Mucosa of stomach (tissue), 1 donor: ENCODE data around the gene GAMT.

ENCODE experiments used
- H3K27me3 ChIP-seq: one replicate; pipeline ENCODE4 v1.7.0; 2013; ENCODE audit warnings: mild to moderate bottlenecking, low read length; ENCODE audit not compliant: control insufficient read depth, insufficient read depth
- H3K36me3 ChIP-seq: one replicate; pipeline ENCODE4 v1.7.0; 2013; ENCODE audit warnings: low read length; ENCODE audit not compliant: control insufficient read depth, insufficient read depth
- H3K4me1 ChIP-seq: one replicate; pipeline ENCODE4 v1.7.0; 2013; ENCODE audit warnings: mild to moderate bottlenecking, low read length; ENCODE audit not compliant: control insufficient read depth, insufficient read depth
- H3K4me3 ChIP-seq: one replicate; pipeline ENCODE4 v1.7.0; 2013; ENCODE audit warnings: low read length
- H3K9ac ChIP-seq: one replicate; pipeline ENCODE4 v1.7.0; 2013; ENCODE audit warnings: mild to moderate bottlenecking, low read length, moderate library complexity
- H3K9me3 ChIP-seq: one replicate; pipeline ENCODE4 v1.7.0; 2013; ENCODE audit warnings: mild to moderate bottlenecking, low read length, moderate library complexity; ENCODE audit not compliant: control insufficient read depth
- donor health status: Pancreatic carcinoma.

GAMT gene

GRCh38 chr19:1400281-1401137, 833 bp downstream of the GAMT start:
- Histone ChIP-seq H3K9ac (peak overlapping the region; percentile 48), H3K27me3 (peaks cover 7% of the 10 kb centered on the region), H3K9me3 (no peaks in the 10 kb centered on the region), H3K36me3 (no peaks in the 10 kb centered on the region), H3K4me3 (no peak overlapping the region), H3K4me1 (peaks cover 25% of the 10 kb centered on the region)

DNA sequence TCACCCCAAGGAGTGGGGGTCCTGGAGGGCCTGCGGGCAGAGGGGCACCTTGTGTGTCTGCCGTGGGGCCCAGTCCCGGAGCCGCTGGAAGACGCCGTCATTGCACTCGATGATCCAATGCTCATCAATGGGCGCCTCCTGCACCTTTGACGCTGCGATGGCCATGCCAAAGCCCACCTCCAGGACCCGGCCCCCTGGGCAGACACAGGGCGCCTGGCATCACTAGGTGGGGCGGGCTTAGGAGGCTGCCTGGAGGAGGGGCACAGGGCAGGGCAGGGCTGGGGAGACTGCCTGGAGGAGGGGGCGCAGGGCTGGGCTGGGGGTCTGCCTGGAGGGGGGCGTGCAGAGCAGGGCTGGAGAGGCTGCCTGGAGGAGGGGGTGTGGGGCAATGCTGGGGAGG, 1.6 kb downstream of the GAMT start:
- no peaks in the 10 kb centered on the region for H3K36me3 ChIP-seq
- H3K4me3 ChIP-seq = no peak overlapping the region

GRCh38 chr19:1399079-1399478, 2.3 kb downstream of the GAMT start:
- Histone ChIP-seq H3K9me3 (no peaks in the 10 kb centered on the region), H3K27me3 (peaks cover 7% of the 10 kb centered on the region), H3K9ac (no peak overlapping the region), H3K36me3 (no peaks in the 10 kb centered on the region), H3K4me1 (peaks cover 25% of the 10 kb centered on the region), H3K4me3 (no peak overlapping the region)

More for the DNA sequence above, 1.6 kb downstream of the GAMT start:
- no peak overlapping the region for H3K9ac ChIP-seq
- H3K4me1 ChIP-seq = peaks cover 25% of the 10 kb centered on the region
- no peaks in the 10 kb centered on the region for H3K9me3 ChIP-seq
- peaks cover 7% of the 10 kb centered on the region for H3K27me3 ChIP-seq

GRCh38 chr19:1397838-1398237, 3.5 kb downstream of the GAMT start:
- Histone ChIP-seq H3K4me3 (no peak overlapping the region), H3K9ac (no peak overlapping the region), H3K27me3 (peaks cover 7% of the 10 kb centered on the region), H3K4me1 (peaks cover 25% of the 10 kb centered on the region), H3K9me3 (no peaks in the 10 kb centered on the region), H3K36me3 (no peaks in the 10 kb centered on the region)

DNA sequence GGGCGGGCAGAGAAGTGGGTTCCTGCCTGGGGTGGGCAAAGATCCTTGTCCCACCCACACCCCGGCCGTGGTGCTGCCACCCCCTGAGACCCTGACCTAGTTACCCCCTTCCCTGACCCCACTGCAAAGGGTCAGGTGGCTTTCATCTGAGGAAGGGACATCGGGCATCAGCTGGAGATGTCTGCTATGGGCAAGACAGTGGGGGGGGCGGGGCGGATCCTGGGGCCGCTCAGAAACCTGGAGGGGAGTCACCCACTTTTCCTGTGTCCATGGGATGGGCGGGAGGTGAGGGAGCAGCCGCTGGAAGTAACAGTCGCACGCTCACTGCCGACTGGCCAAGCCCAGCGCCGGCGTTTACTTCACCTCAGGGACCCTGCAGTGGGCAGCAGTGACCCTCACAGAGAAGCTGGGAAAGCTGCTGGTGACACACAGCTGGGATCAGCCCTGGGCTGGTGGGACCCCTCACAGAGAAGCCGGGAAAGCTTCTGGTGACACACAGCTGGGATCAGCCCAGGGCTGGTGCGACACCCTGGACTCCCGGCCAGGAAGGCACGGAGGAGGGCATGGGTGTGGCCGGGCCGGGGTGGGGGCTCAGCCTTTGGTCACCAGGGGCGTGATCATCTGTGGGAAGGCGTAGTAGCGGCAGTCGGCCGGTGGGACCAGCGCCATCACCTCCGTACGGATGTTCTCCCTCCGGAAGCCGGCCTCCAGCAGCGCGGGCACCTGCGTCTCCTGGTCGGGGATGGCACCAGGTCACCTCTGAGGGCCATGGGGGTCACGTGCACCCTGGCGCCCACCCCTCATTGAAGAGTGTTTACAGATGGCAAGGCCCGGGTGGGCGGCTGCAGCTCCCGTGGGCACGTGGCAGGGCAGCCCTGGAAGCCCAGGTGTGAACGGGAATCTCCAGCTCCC, 4.3 kb downstream of the GAMT start:
- peaks cover 4% of the 10 kb centered on the region for H3K27me3 ChIP-seq
- H3K36me3 ChIP-seq = no peaks in the 10 kb centered on the region
- no peaks in the 10 kb centered on the region for H3K9me3 ChIP-seq
- H3K4me1 ChIP-seq = peaks cover 25% of the 10 kb centered on the region
- no peak overlapping the region for H3K9ac ChIP-seq
- H3K4me3 ChIP-seq = no peak overlapping the region

- Histone ChIP-seq H3K4me3 (no peak overlapping the region), H3K9ac (no peak overlapping the region), H3K4me1 (peaks cover 25% of the 10 kb centered on the region), H3K9me3 (no peaks in the 10 kb centered on the region), H3K27me3 (peaks cover 4% of the 10 kb centered on the region), H3K36me3 (no peaks in the 10 kb centered on the region)
Measured at GRCh38 chr19:1396019-1396767, 5.1 kb downstream of the GAMT start.

DNA sequence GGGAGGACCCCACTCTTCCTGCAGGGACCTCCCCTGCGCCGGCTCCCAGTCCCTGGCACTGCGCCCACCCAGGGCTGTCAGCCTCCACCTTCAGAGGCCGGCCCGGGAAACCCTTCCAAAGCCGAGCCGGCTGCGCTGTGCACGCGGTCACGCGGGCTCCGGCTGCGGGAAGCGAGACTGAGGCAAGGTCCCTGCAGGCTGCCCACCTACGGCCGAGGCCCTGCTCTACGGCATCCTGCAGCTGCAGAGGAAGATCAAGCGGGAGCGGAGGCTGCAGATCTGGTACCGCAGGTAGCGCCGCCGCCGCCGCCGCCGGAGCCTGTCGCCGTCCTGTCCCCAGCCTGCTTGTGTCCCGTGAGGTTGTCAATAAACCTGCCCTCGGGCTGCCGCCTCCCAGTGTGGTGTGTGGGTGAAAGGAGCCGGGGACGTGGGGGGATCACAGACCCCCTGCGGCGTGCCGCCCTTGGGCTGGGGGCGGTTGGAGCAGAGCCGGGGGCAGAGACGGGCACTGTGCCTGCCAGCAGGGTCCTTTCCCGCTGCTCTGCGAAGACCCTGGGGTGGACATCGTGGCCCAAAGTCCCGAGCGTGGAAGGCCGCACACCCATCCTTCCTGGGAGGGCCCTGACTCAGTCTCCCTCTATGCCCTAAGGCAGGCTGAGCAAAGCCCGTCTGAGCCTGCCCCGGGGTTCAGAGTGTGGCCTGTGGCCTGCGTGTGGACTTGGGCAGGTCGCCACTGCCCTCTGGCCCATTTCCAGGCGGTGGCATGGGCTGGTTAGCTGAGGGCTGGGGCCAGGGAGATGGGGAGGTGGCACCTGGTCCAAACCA, 5.9 kb downstream of the GAMT start:
- H3K4me1 ChIP-seq = peaks cover 17% of the 10 kb centered on the region
- H3K36me3 ChIP-seq = no peaks in the 10 kb centered on the region

GRCh38 chr19:1394252-1395193, 6.8 kb downstream of the GAMT start:
- peaks cover 12% of the 10 kb centered on the region for H3K4me1 ChIP-seq
- H3K36me3 ChIP-seq = no peaks in the 10 kb centered on the region
- H3K4me3 ChIP-seq = no peak overlapping the region
- H3K27me3 ChIP-seq = peaks cover 4% of the 10 kb centered on the region
- no peak overlapping the region for H3K9ac ChIP-seq
- H3K9me3 ChIP-seq = no peaks in the 10 kb centered on the region

More for the DNA sequence above, 5.9 kb downstream of the GAMT start:
- Histone ChIP-seq H3K4me3 (no peak overlapping the region), H3K27me3 (peaks cover 4% of the 10 kb centered on the region), H3K9ac (no peak overlapping the region), H3K9me3 (no peaks in the 10 kb centered on the region)

DNA sequence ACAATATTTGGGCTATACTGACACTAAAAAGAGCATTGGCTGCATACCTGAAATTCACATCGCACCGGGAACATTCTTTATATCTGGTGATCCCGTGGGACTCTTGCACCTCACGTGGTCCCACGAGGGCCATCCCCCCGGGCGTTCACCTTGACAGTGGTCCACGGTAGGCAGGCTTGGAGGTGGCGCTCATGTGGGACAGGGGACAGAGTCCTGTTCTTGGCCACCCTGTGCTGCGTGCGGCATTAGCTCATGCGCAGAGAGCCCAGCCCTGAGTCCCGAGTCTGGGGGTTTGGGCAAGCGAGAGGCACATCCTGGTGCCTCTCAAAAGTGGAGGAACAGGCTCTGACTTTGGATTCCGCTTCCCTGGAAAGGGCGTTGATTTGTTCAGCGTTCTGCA, 7.5 kb downstream of the GAMT start:
- Histone ChIP-seq H3K9me3 (no peaks in the 10 kb centered on the region), H3K9ac (no peak overlapping the region), H3K36me3 (no peaks in the 10 kb centered on the region), H3K4me1 (peaks cover 12% of the 10 kb centered on the region), H3K4me3 (no peak overlapping the region), H3K27me3 (peaks cover 4% of the 10 kb centered on the region)

DNA sequence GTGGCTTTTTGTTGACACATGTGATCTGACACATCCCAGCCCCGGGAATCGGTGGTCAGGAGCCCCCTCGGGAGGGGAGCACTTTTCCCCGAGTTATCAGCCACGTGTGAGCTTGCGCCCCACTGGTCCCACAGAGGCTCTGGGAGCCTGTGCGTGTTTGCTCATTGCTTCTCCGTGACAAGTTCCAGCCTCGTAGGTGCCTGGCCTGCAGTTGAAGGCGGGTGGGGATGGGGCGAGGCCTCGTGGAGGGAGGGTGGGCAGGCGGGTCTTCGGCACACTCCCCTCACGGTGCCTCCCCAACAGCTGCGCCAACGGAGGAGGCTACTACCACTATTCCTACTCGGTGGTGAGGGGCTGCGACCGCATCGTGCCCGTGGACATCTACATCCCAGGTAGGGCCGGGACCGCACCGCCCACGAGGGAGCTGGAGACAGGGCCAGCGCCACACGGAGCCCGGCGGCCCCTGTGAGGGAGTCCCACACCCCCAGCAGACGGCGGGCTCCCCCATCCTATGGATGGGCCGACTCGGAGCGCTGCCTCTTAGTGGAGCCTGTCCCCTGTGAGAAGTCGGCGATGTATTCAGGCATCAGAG, 8.3 kb downstream of the GAMT start:
- Histone ChIP-seq H3K9me3 (no peaks in the 10 kb centered on the region), H3K27me3 (peaks cover 4% of the 10 kb centered on the region), H3K4me3 (no peak overlapping the region), H3K4me1 (peaks cover 12% of the 10 kb centered on the region), H3K36me3 (no peaks in the 10 kb centered on the region), H3K9ac (no peak overlapping the region)
